Nephron progenitor cell (in vitro differentiated cells): ENCODE measurements around the gene DNER.

Source experiments
- DNase-seq: peaks from one replicate; pipeline ENCODE4 v3.0.0; 2021
- H3K27ac Mint-ChIP-seq: 2 replicates; pipeline ENCODE4 v1.8.0; 2021; ENCODE audit warnings: mild to moderate bottlenecking, moderate library complexity, mixed read lengths
- H3K27me3 Mint-ChIP-seq: 2 replicates; pipeline ENCODE4 v1.8.0; 2021; ENCODE audit warnings: mild to moderate bottlenecking, low read depth, mixed read lengths; ENCODE audit not compliant: poor library complexity
- H3K36me3 Mint-ChIP-seq: 2 replicates; pipeline ENCODE4 v1.8.0; 2021; ENCODE audit warnings: low read depth, mixed read lengths
- H3K4me1 Mint-ChIP-seq: 2 replicates; pipeline ENCODE4 v1.8.0; 2021; ENCODE audit warnings: mixed read lengths
- H3K4me3 Mint-ChIP-seq: 2 replicates; pipeline ENCODE4 v1.8.0; 2021; ENCODE audit warnings: mild to moderate bottlenecking, moderate library complexity, mixed read lengths
- H3K9me3 Mint-ChIP-seq: 2 replicates; pipeline ENCODE4 v1.8.0; 2021; ENCODE audit warnings: mild to moderate bottlenecking, moderate library complexity, mixed read lengths
- TF ChIP-seq, protein P1 (sequence below): fragments of 200-600 bp; sonication (generic); IDR thresholded peaks from 2 replicates; pipeline ENCODE4 v1.5.0; 2021; ENCODE audit warnings: antibody characterized with exemption

DNER gene

DNA sequence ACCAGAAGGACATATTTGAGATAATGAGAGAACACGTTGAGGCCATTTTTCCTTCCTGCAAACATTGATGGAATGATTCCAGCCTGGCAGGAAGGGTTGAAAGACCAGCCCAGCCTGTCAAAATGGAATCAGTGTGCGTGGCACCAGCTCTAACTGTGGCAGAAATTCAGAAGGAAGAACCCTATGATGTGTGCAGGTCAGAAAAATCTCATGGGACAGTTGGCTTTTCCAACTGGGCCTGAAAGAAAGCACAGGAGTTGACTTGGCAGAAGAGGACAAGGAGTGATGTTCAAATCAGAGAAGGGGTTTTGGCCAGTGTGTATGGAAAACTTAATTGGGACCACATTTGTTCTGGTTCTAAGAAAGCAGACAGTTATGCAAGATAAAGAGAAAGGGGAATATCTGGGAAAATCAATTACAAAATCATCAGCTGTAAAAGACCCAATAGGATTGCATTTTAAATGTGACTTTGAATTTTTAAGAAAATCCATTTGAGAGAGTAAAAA, 250.5 kb downstream of the DNER start:
- H3K36me3 Mint-ChIP-seq: no peaks in the 10 kb centered on the region
- H3K4me3 Mint-ChIP-seq: no peak overlapping the region
- H3K4me1 Mint-ChIP-seq: no peaks in the 10 kb centered on the region
- DNase-seq: no peak
- no peak overlapping the region for H3K27ac Mint-ChIP-seq
- H3K27me3 Mint-ChIP-seq: no peaks in the 10 kb centered on the region
- no peaks in the 10 kb centered on the region for H3K9me3 Mint-ChIP-seq
- TF ChIP-seq, protein P1, sequence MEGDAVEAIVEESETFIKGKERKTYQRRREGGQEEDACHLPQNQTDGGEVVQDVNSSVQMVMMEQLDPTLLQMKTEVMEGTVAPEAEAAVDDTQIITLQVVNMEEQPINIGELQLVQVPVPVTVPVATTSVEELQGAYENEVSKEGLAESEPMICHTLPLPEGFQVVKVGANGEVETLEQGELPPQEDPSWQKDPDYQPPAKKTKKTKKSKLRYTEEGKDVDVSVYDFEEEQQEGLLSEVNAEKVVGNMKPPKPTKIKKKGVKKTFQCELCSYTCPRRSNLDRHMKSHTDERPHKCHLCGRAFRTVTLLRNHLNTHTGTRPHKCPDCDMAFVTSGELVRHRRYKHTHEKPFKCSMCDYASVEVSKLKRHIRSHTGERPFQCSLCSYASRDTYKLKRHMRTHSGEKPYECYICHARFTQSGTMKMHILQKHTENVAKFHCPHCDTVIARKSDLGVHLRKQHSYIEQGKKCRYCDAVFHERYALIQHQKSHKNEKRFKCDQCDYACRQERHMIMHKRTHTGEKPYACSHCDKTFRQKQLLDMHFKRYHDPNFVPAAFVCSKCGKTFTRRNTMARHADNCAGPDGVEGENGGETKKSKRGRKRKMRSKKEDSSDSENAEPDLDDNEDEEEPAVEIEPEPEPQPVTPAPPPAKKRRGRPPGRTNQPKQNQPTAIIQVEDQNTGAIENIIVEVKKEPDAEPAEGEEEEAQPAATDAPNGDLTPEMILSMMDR: no peak

DNA sequence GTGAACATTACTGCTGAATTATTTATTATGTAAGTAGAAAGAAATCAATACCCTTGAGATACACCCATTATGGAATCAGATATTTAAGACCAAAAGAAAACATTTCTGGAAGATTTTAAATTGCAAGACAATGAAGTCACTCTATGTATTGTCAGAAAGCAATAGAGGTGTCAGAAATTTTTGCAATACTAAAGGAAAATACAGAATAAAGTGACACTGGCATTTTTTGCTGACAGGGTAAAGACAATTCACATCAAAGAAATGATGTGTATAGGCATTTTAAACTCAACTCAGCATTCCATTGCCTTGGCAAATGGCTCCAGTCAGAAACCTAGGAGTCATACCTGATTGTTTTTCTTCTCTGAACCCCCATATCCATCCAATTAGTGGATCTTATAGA, 252.2 kb downstream of the DNER start:
- no peak overlapping the region for H3K4me3 Mint-ChIP-seq
- H3K36me3 Mint-ChIP-seq: no peaks in the 10 kb centered on the region
- H3K9me3 Mint-ChIP-seq: no peaks in the 10 kb centered on the region
- H3K27me3 Mint-ChIP-seq: no peaks in the 10 kb centered on the region
- H3K27ac Mint-ChIP-seq: no peak overlapping the region
- H3K4me1 Mint-ChIP-seq: no peaks in the 10 kb centered on the region
- DNase-seq: no peak
- TF ChIP-seq, protein P1: no peak

DNA sequence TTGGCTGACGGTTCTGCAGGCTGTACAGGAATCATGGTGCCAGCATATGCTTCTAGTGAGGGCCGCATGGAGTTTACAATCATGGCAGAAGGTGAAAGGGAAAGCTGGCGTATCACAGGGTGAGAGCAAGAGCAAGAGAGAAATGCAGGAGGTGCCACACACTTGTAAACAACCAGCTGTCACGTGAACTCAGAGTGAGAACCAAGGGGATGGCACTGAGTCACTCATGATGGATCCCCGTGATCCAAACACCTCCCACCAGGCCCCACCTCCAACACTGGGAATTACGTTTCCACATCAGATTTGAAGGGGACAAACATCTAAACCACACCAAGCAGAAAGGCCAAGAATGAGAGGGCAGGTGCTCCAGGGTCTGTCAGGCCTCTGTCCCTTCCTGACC, 258.3 kb downstream of the DNER start:
- Mint-ChIP-seq H3K4me3 (no peak overlapping the region), H3K27ac (no peak overlapping the region), H3K9me3 (no peaks in the 10 kb centered on the region), H3K27me3 (peaks cover 3% of the 10 kb centered on the region), H3K4me1 (no peaks in the 10 kb centered on the region), H3K36me3 (no peaks in the 10 kb centered on the region)
- TF ChIP-seq, protein P1: no peak
- no peak for DNase-seq

DNA sequence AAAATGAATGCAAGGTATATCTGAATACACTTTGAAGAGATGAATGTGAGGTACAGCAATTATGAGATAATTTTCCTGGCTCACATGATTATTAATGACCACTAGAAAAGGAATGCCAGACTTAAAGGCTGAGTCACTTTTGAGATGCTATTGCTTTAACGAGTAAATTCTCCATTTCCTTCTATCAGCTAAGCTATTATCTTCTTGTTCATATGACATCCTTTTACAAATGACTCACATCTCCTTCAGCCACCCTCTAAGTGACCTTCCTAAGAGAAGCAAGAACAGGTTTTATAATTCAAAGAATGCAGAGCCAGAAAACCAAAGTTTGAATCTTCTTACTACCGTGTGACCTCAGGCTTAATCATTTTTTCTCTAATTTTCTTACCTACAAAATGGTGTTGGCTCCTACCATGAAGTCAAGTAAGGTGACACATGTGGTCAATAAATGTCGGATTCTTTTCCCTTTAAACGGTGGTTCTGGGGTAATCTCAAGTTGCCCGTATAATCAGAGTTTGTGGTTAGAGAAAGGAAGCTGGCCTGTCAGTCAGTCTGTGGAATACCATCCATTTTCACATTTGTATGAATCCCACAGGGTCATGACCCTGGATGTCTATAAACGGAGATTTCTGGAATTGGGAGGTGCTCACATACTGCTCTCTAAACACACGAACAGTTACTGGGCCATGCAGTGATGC, 259.3 kb downstream of the DNER start:
- Mint-ChIP-seq H3K9me3 (no peaks in the 10 kb centered on the region), H3K4me3 (no peak overlapping the region), H3K4me1 (no peaks in the 10 kb centered on the region), H3K27me3 (peaks cover 3% of the 10 kb centered on the region), H3K36me3 (no peaks in the 10 kb centered on the region), H3K27ac (no peak overlapping the region)
- TF ChIP-seq, protein P1: no peak
- no peak for DNase-seq

DNA sequence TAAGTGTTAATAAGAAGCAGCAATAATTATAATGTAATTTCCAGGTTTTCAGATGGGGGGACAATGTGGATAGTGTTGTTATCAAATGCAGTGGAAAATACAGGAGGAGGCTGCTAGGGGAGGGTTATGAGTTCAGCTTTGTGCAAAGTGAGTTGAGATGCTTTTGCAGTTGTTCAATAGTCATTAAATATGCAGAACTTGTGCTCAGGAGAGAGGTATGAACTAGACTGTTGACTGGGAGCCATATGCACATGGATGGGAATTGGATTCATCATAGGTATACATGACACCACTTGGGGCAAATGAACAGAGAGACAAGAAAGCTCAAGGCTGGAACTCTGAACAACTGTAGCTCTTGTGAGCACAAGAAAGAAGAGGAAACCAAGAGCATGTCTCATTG, 261.1 kb downstream of the DNER start:
- peaks cover 3% of the 10 kb centered on the region for H3K27me3 Mint-ChIP-seq
- H3K4me3 Mint-ChIP-seq: no peak overlapping the region
- H3K27ac Mint-ChIP-seq: no peak overlapping the region
- TF ChIP-seq, protein P1: no peak
- no peak for DNase-seq
- H3K4me1 Mint-ChIP-seq: no peaks in the 10 kb centered on the region
- no peaks in the 10 kb centered on the region for H3K9me3 Mint-ChIP-seq
- no peaks in the 10 kb centered on the region for H3K36me3 Mint-ChIP-seq

DNA sequence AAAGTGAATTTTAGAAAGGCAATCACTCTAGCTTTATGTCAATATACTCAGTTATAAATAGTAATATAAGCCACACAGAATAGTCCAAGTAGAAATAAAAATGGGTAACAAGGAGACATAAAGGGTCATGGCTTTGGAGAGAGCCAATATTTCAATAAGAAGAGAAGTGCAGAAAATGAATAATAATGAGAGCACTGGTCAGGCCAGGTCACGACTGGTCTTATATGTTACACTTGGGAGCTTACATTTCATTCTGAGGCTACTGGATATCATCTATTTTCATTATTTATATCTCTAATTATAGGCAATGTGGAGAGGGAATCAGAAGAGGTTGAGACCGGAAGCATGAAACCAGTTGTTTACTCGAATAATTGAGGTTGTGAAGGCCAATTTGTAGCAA, 262.5 kb downstream of the DNER start:
- no peaks in the 10 kb centered on the region for H3K9me3 Mint-ChIP-seq

More for the DNA sequence above, 262.5 kb downstream of the DNER start:
- no peaks in the 10 kb centered on the region for H3K36me3 Mint-ChIP-seq
- no peak for DNase-seq
- H3K27ac Mint-ChIP-seq: no peak overlapping the region
- no peak overlapping the region for H3K4me3 Mint-ChIP-seq
- no peaks in the 10 kb centered on the region for H3K4me1 Mint-ChIP-seq
- TF ChIP-seq, protein P1: no peak
- H3K27me3 Mint-ChIP-seq: peaks cover 3% of the 10 kb centered on the region
